IMR-90 (cell line): ENCODE measurements around the gene ARHGAP5.

Source experiments
- CEBPB ChIP-seq: IDR thresholded peaks from 2 replicates; pipeline ENCODE4 v1.6.1; 2012; ENCODE audit warnings: low read depth, low read length, improper control_type of control experiment
- CTCF ChIP-seq: conservative IDR thresholded peaks from 2 replicates; pipeline ENCODE4 v1.5.1; 2012; ENCODE audit warnings: mild to moderate bottlenecking, low read depth, low read length, improper control_type of control experiment
- MAFK ChIP-seq: IDR thresholded peaks from 2 replicates; pipeline ENCODE4 v1.6.1; 2012; ENCODE audit warnings: low read depth, low read length, improper control_type of control experiment
- MAZ ChIP-seq: IDR thresholded peaks from 2 replicates; pipeline ENCODE4 v1.6.1; 2012; ENCODE audit warnings: low read depth, mild to moderate bottlenecking, low read length, improper control_type of control experiment, moderate library complexity, borderline replicate concordance
- MXI1 ChIP-seq: IDR thresholded peaks from 2 replicates; pipeline ENCODE4 v1.6.1; 2012; ENCODE audit warnings: low read depth, mild to moderate bottlenecking, low read length, moderate library complexity, borderline replicate concordance
- POLR2A ChIP-seq: IDR thresholded peaks from 2 replicates; pipeline ENCODE4 v1.6.1; 2012; ENCODE audit warnings: mild to moderate bottlenecking, low read depth, low read length
- RAD21 ChIP-seq: IDR thresholded peaks from 2 replicates; pipeline ENCODE4 v1.6.1; 2012; ENCODE audit warnings: low read length, improper control_type of control experiment
- RCOR1 ChIP-seq: IDR thresholded peaks from 2 replicates; pipeline ENCODE4 v1.6.1; 2012; ENCODE audit warnings: mild to moderate bottlenecking, low read length, improper control_type of control experiment; ENCODE audit not compliant: insufficient replicate concordance
- USF2 ChIP-seq: fragments of 150-350 bp; IDR thresholded peaks from 2 replicates; pipeline ENCODE4 v1.6.1; 2017; ENCODE audit warnings: mild to moderate bottlenecking, antibody characterized with exemption, low read length, low read depth

- TF ChIP-seq POLR2A: no peak
- no peak for TF ChIP-seq CTCF
- no peak for TF ChIP-seq USF2
- no peak for TF ChIP-seq RAD21
- TF ChIP-seq MAZ: no peak
- TF ChIP-seq MAFK: no peak
- TF ChIP-seq MXI1: no peak
- no peak for TF ChIP-seq RCOR1
- TF ChIP-seq CEBPB: no peak
Measured at GRCh38 chr14:32075672-32076277, 1.3 kb upstream of the ARHGAP5 start.
